PC-3 (cell line): ENCODE data around the gene THAP6.

ENCODE experiments used
- CTCF ChIP-seq: fragments of 300-600 bp; sonication (generic); conservative IDR thresholded peaks from 2 replicates; pipeline ENCODE4 v1.5.1; 2017; ENCODE audit warnings: antibody characterized with exemption, low read depth, mild to moderate bottlenecking, low read length
- EZH2 ChIP-seq: fragments of 300-600 bp; sonication (generic); IDR thresholded peaks from one replicate; pipeline ENCODE4 v1.6.1; 2017; ENCODE audit warnings: antibody characterized with exemption, mild to moderate bottlenecking, low read length; ENCODE audit not compliant: unreplicated experiment
- EZH2phosphoT487 ChIP-seq: fragments of 300-600 bp; sonication (generic); IDR thresholded peaks from 2 replicates; pipeline ENCODE4 v1.6.1; 2018; ENCODE audit warnings: mild to moderate bottlenecking, antibody characterized with exemption, low read length, borderline replicate concordance

GRCh38 chr4:75549019-75549418, 34.7 kb downstream of the THAP6 start:
- no peak for TF ChIP-seq CTCF
- no peak for TF ChIP-seq EZH2
- TF ChIP-seq EZH2phosphoT487: no peak
